HepG2 (cell line): ENCODE data around the gene PPP1R14D. TPM values are rescaled to one million over a fixed set of nuclear protein-coding genes. Genes with fewer than 3 reads are reported as not detected.

ENCODE experiments used
- ATAC-seq: fragments of 200-7000 bp; cut with Tn5 transposase; 3 replicates; pipeline ENCODE4 v1.9.1; 2020; ENCODE audit warnings: mild to moderate bottlenecking, moderate library complexity
- BruUV-seq: library from RNA; stranded (reverse); fragments of 400-500 nt; replicated peaks from 2 replicates; lab custom pipeline; 2021; lab: Mats Ljungman, UMichigan
- CTCF ChIA-PET: fragments of 300-600 bp; formaldehyde crosslinking; extraction: SDS; loops from one replicate; lab custom pipeline; 2021; ENCODE audit warnings: low total read pairs, inconsistent platforms, low intra/inter-chr PET ratio; lab: Yijun Ruan, JAX
- POLR2A ChIA-PET: fragments of 350-600 bp; sonication (Branson Sonifier 250); formaldehyde crosslinking; loops from one replicate; lab custom pipeline; 2020; ENCODE audit warnings: antibody characterized with exemption, inconsistent platforms; lab: Yijun Ruan, JAX
- DNase-seq: peaks from one replicate; pipeline ENCODE4 v3.0.0-alpha.2; 2015; ENCODE audit warnings: low spot score
- FAIRE-seq: peaks from 3 replicates; lab custom pipeline; 2011; peaks lifted over from hg19 to GRCh38; lab: Jason Lieb, UNC
- H2AFZ ChIP-seq: one replicate; pipeline ENCODE4 v1.6.1; 2011; ENCODE audit warnings: low read length, inconsistent platforms
- H3K27ac ChIP-seq: fragments of 300-600 bp; 3 replicates; pipeline ENCODE4 v1.8.0; 2011; ENCODE audit warnings: mixed run types, mild to moderate bottlenecking, mixed read lengths, low read length, inconsistent platforms; ENCODE audit not compliant: insufficient read depth; ENCODE audit errors: extremely low read length
- H3K27me3 ChIP-seq, 2 experiments: fragments of 200-600 bp in 1 of 2; 2 replicates in 1 of 2; 3 replicates in 1 of 2; pipeline versions ENCODE4 v1.6.0 to v1.8.0; 2011; ENCODE audit warnings: low read length in 2 of 2, mild to moderate bottlenecking in 2 of 2, moderate library complexity in 2 of 2, inconsistent platforms in 1 of 2; ENCODE audit not compliant: insufficient read depth in 2 of 2, control insufficient read depth in 1 of 2
- H3K36me3 ChIP-seq, 2 experiments: fragments of 200-600 bp in 1 of 2; replicated peaks in 1 of 2; 2 replicates in 1 of 2; 3 replicates in 1 of 2; pipeline versions ENCODE4 v1.5.1 to v1.8.0; 2011; ENCODE audit warnings: low read length in 2 of 2, inconsistent platforms in 1 of 2; ENCODE audit not compliant: insufficient read depth in 2 of 2, control insufficient read depth in 1 of 2
- H3K4me1 ChIP-seq: 2 replicates; pipeline ENCODE4 v1.5.1; 2012; ENCODE audit warnings: low read length, inconsistent platforms; ENCODE audit not compliant: insufficient read depth
- H3K4me2 ChIP-seq: 2 replicates; pipeline ENCODE4 v1.6.0; 2011; ENCODE audit warnings: low read depth, low read length, inconsistent platforms
- H3K4me3 ChIP-seq, 3 experiments: fragments of 200-600 bp in 1 of 3; sonication (generic), shearing (Covaris generic) in 1 of 3; replicated peaks in 1 of 3; 2 replicates each; pipeline ENCODE4 v1.5.1; 2011 to 2016; ENCODE audit warnings: low read length in 3 of 3, inconsistent platforms in 2 of 3, low read depth in 2 of 3, mild to moderate bottlenecking in 2 of 3, control low read depth in 1 of 3, mixed read lengths in 1 of 3; ENCODE audit not compliant: insufficient read depth in 1 of 3
- H3K79me2 ChIP-seq: one replicate; pipeline ENCODE4 v1.6.1; 2011; ENCODE audit warnings: low read length, inconsistent platforms; ENCODE audit not compliant: insufficient read depth
- H3K9ac ChIP-seq: 2 replicates; pipeline ENCODE4 v1.6.0; 2011; ENCODE audit warnings: mild to moderate bottlenecking, low read depth, low read length, inconsistent platforms; ENCODE audit not compliant: insufficient read depth
- H3K9me3 ChIP-seq: 2 replicates; pipeline ENCODE4 v1.5.1; 2012; ENCODE audit warnings: mild to moderate bottlenecking, low read length
- H4K20me1 ChIP-seq: 2 replicates; pipeline ENCODE4 v1.6.0; 2011; ENCODE audit warnings: inconsistent platforms, mild to moderate bottlenecking, low read length, moderate library complexity; ENCODE audit not compliant: insufficient read depth
- ARNT2 ChIP-seq: sonication (generic); formaldehyde crosslinking; IDR thresholded peaks from 2 replicates; pipeline ENCODE4 v1.8.0; 2022; ENCODE audit warnings: mild to moderate bottlenecking, low read depth, missing genetic modification reagents, moderate library complexity
- FOXA3 ChIP-seq: IDR thresholded peaks from 2 replicates; pipeline ENCODE4 v1.6.1; 2016; ENCODE audit warnings: missing genetic modification reagents, missing compliant biosample characterization
- PHF21A ChIP-seq: sonication (generic); formaldehyde crosslinking; IDR thresholded peaks from 2 replicates; pipeline ENCODE4 v1.5.0; 2020; ENCODE audit warnings: mild to moderate bottlenecking, missing genetic modification reagents
- ZBTB3 ChIP-seq: sonication (generic); formaldehyde crosslinking; IDR thresholded peaks from 2 replicates; pipeline ENCODE4 v1.4.0; 2020; ENCODE audit warnings: low read depth, mild to moderate bottlenecking, moderate library complexity, missing genetic modification reagents, borderline replicate concordance
- ZC3H13 ChIP-seq: sonication (generic); formaldehyde crosslinking; IDR thresholded peaks from 2 replicates; pipeline ENCODE4 v1.8.1; 2023; ENCODE audit warnings: mild to moderate bottlenecking, missing genetic modification reagents, moderate library complexity
- ZFY ChIP-seq: sonication (generic); formaldehyde crosslinking; IDR thresholded peaks from 2 replicates; pipeline ENCODE4 v1.4.0; 2020; ENCODE audit warnings: missing genetic modification reagents
- ZNF160 ChIP-seq: sonication (generic); formaldehyde crosslinking; IDR thresholded peaks from 2 replicates; pipeline ENCODE4 v1.8.0; 2022; ENCODE audit warnings: mild to moderate bottlenecking, inconsistent platforms, missing genetic modification reagents
- ZNF607 ChIP-seq: sonication (generic); formaldehyde crosslinking; IDR thresholded peaks from 2 replicates; pipeline ENCODE4 v1.5.1; 2020; ENCODE audit warnings: missing genetic modification reagents, mild to moderate bottlenecking, borderline replicate concordance
- ZSCAN22 ChIP-seq: sonication (generic); formaldehyde crosslinking; IDR thresholded peaks from 2 replicates; pipeline ENCODE4 v1.4.0; 2020; ENCODE audit warnings: mild to moderate bottlenecking, missing genetic modification reagents
- WGBS: methylation state at CpG from one replicate; pipeline ENCODE4 v1.1.6; 2017; ENCODE audit warnings: low lambda C conversion rate; 5-methylcytosine and 5-hydroxymethylcytosine counted together
- in situ Hi-C: cut with HindIII; loops from 2 replicates; pipeline ENCODE4 v1.10.0; 2017; ENCODE audit warnings: low pct_unique_long_range_greater_than_20kb; ENCODE audit not compliant: extremely low pct_ligation_motif_present
- intact Hi-C: fragments of 100-400 bp; cut with micrococcal nuclease; formaldehyde crosslinking; loops from one replicate; pipeline ENCODE4 v1.10.0; 2022; ENCODE audit not compliant: unreplicated experiment
- polyA plus RNA-seq, 8 experiments: library from polyadenylated mRNA; depleted of rRNA in 3 of 8; stranded (reverse) in 7 of 8; unstranded in 1 of 8; fragments of >200 nt; fragmentation: Illumina TruSeq in 4 of 8; extraction: Trizol in 4 of 8; gene quantifications; 2 replicates each; pipeline versions ENCODE4 v1.2.1 to v1.2.3, GENCODE V29; 2011 to 2016; ENCODE audit warnings: low read depth in 4 of 8, missing spikeins in 1 of 8, mixed read lengths in 1 of 8; ENCODE audit not compliant: insufficient read depth in 1 of 8
- total RNA-seq, 5 experiments: library from RNA; depleted of rRNA; stranded (reverse); fragments of >200 nt; fragmentation: Illumina TruSeq; extraction: Trizol; gene quantifications; 2 replicates each; pipeline ENCODE4 v1.2.3, GENCODE V29; 2016; ENCODE audit warnings: low read depth in 1 of 5
- TF ChIP-seq, protein P1 (sequence below): sonication (generic); formaldehyde crosslinking; IDR thresholded peaks from 2 replicates; pipeline ENCODE4 v1.5.0; 2020; ENCODE audit warnings: missing genetic modification reagents, mild to moderate bottlenecking, borderline replicate concordance
- TF ChIP-seq, protein P2 (sequence below): sonication (generic); formaldehyde crosslinking; IDR thresholded peaks from 2 replicates; pipeline ENCODE4 v1.8.0; 2022; ENCODE audit warnings: low read depth, missing genetic modification reagents
- TF ChIP-seq, protein P3 (sequence below), 2 experiments: sonication (generic) in 1 of 2; formaldehyde crosslinking in 1 of 2; IDR thresholded peaks; 2 replicates each; pipeline versions ENCODE4 v1.5.1 to v1.6.1; 2011 to 2020; ENCODE audit warnings: borderline replicate concordance in 1 of 2, low read depth in 1 of 2, low read length in 1 of 2, mild to moderate bottlenecking in 1 of 2, missing genetic modification reagents in 1 of 2, moderate library complexity in 1 of 2
- TF ChIP-seq, protein P4 (sequence below): sonication (generic); formaldehyde crosslinking; IDR thresholded peaks from 2 replicates; pipeline ENCODE4 v1.5.0; 2020; ENCODE audit warnings: mild to moderate bottlenecking, missing genetic modification reagents
- TF ChIP-seq, protein P5 (sequence below): sonication (generic); formaldehyde crosslinking; conservative IDR thresholded peaks from 2 replicates; pipeline ENCODE4 v1.4.0; 2020; ENCODE audit warnings: missing genetic modification reagents

The PPP1R14D gene
- total and polyA plus RNA-seq, 2 of the 13 experiments (the other 11 are each of a cell fraction or from before 2014, with no cell fraction given): 0.53 to 0.55 TPM

DNA sequence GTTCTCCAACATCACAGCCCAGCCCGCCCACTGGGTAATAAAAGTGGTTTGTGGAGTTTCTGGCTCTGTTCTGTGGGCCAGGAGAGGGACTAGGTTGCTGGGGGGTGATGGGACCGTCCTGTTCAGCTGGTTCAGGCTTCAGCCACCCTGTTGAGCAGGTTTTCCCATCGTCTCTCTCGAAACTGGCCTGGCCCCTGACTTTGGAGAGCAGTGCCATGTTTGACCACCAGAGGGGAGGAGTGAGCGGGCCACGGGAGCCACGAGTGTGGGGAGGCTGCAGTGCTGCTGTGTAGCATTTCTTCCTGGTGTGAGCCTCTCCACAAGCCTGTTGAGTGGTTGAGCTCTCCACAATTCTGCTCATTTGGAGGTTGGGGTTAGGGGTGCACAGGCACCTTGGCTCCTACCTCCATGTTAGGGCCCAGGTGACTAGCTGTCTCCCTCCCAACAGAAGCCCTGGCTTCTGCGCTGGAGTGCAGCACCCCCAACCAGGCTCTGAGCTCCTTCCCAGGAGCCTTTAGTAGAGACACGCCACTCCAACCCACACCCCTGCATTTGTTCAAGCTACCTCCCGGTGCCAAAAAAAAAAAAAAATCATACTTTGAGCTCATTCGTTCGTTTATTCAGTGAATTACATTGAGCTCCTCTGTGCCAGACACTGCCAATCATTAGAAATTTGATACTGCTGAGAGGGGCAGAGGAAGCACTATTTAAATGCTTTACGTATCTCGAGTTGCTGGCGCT is 29.3 kb upstream of the PPP1R14D start:
- in situ Hi-C loops: loop anchor here (5.0 kb wide), 1 partner anchor 35 kb away; the partner anchor contains the start of gene VPS18
- peaks cover 62% of the 10 kb centered on the region for H3K4me1 ChIP-seq
- no peaks in the 10 kb centered on the region for H3K79me2 ChIP-seq
- peak overlapping the region in 2 of 3 experiments; percentile 33 to 49; a peak in 4 of 6 replicates for H3K4me3 ChIP-seq
- H3K27ac ChIP-seq: no peak overlapping the region
- H3K9me3 ChIP-seq: no peaks in the 10 kb centered on the region
- 18% methylated on average over 9 of the region's 15 CpGs for WGBS
- no peaks in the 10 kb centered on the region for H3K36me3 ChIP-seq
- FAIRE-seq (peak; percentile 68), ATAC-seq (peak; percentile 80), DNase-seq (peak; percentile 57)
- H4K20me1 ChIP-seq: no peaks in the 10 kb centered on the region
- no peaks in the 10 kb centered on the region for H3K27me3 ChIP-seq
- intact Hi-C loops: no loop called here
- no TSS peak for BruUV-seq
- H3K4me2 ChIP-seq: peak overlapping the region; percentile 83
- ChIA-PET CTCF (interaction anchor here (1.1 to 3.8 kb wide), 2 partner anchors 32 to 36 kb away, joined by 3 to 80 read pairs; partner anchors contain the start of gene VPS18), POLR2A (interaction anchor here (0.7 to 3.1 kb wide), 9 partner anchors 7 to 65 kb away, joined by 3 to 40 read pairs (median 4); partner anchors contain the start of genes DNAJC17, RHOV, VPS18 and ZFYVE19)
- peak overlapping the region; percentile 76 for H2AFZ ChIP-seq
- H3K9ac ChIP-seq: peak overlapping the region; percentile 10; the same call in 1 of the 2 replicates
- TF ChIP-seq PHF21A (CRISPR knock-in tag): peak; percentile 36; the same call in 1 of the 2 replicates
- no peak for TF ChIP-seq ZFY (CRISPR knock-in tag)
- no peak for TF ChIP-seq ZNF607 (CRISPR knock-in tag)
- no peak for TF ChIP-seq ZNF160 (CRISPR knock-in tag)
- TF ChIP-seq ARNT2: no peak
- no peak for TF ChIP-seq FOXA3
- TF ChIP-seq, protein P1, sequence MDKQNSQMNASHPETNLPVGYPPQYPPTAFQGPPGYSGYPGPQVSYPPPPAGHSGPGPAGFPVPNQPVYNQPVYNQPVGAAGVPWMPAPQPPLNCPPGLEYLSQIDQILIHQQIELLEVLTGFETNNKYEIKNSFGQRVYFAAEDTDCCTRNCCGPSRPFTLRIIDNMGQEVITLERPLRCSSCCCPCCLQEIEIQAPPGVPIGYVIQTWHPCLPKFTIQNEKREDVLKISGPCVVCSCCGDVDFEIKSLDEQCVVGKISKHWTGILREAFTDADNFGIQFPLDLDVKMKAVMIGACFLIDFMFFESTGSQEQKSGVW (CRISPR knock-in tag): no peak
- TF ChIP-seq, protein P2, sequence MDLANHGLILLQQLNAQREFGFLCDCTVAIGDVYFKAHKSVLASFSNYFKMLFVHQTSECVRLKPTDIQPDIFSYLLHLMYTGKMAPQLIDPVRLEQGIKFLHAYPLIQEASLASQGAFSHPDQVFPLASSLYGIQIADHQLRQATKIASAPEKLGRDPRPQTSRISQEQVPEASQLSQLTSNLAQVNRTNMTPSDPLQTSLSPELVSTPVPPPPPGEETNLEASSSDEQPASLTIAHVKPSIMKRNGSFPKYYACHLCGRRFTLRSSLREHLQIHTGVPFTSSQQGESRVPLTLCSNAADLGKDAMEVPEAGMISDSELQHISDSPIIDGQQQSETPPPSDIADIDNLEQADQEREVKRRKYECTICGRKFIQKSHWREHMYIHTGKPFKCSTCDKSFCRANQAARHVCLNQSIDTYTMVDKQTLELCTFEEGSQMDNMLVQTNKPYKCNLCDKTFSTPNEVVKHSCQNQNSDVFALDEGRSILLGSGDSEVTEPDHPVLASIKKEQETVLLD (CRISPR knock-in tag): no peak
- TF ChIP-seq, protein P3, sequence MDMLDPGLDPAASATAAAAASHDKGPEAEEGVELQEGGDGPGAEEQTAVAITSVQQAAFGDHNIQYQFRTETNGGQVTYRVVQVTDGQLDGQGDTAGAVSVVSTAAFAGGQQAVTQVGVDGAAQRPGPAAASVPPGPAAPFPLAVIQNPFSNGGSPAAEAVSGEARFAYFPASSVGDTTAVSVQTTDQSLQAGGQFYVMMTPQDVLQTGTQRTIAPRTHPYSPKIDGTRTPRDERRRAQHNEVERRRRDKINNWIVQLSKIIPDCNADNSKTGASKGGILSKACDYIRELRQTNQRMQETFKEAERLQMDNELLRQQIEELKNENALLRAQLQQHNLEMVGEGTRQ (IDR thresholded peaks at IDR 0.05; ENCODE audit: low read depth, low read length): no peak
- TF ChIP-seq, protein P3 (CRISPR knock-in tag; IDR thresholded peaks at IDR 0.05; ENCODE audit: borderline replicate concordance): no peak
- TF ChIP-seq, protein P4, sequence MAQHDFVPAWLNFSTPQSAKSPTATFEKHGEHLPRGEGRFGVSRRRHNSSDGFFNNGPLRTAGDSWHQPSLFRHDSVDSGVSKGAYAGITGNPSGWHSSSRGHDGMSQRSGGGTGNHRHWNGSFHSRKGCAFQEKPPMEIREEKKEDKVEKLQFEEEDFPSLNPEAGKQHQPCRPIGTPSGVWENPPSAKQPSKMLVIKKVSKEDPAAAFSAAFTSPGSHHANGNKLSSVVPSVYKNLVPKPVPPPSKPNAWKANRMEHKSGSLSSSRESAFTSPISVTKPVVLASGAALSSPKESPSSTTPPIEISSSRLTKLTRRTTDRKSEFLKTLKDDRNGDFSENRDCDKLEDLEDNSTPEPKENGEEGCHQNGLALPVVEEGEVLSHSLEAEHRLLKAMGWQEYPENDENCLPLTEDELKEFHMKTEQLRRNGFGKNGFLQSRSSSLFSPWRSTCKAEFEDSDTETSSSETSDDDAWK (CRISPR knock-in tag): no peak
- TF ChIP-seq, protein P5, sequence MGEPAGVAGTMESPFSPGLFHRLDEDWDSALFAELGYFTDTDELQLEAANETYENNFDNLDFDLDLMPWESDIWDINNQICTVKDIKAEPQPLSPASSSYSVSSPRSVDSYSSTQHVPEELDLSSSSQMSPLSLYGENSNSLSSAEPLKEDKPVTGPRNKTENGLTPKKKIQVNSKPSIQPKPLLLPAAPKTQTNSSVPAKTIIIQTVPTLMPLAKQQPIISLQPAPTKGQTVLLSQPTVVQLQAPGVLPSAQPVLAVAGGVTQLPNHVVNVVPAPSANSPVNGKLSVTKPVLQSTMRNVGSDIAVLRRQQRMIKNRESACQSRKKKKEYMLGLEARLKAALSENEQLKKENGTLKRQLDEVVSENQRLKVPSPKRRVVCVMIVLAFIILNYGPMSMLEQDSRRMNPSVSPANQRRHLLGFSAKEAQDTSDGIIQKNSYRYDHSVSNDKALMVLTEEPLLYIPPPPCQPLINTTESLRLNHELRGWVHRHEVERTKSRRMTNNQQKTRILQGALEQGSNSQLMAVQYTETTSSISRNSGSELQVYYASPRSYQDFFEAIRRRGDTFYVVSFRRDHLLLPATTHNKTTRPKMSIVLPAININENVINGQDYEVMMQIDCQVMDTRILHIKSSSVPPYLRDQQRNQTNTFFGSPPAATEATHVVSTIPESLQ: no peak
- TF ChIP-seq ZBTB3 (CRISPR knock-in tag): no peak
- TF ChIP-seq ZSCAN22 (CRISPR knock-in tag): no peak
- TF ChIP-seq ZC3H13 (CRISPR knock-in tag): no peak
